ENCODE data around the gene VAPB. TPM values are rescaled to one million over a fixed set of nuclear protein-coding genes. Genes with fewer than 3 reads are reported as not detected.

Gene VAPB
- total RNA-seq, 1 experiment from 2014 or later, result 46.6 TPM

- Mint-ChIP-seq H3K36me3 (peaks cover 12% of the 10 kb centered on the region), H3K4me1 (peaks cover 10% of the 10 kb centered on the region), H3K27me3 (ENCODE audit: low read depth) (no peaks in the 10 kb centered on the region), H3K9me3 (peaks cover 15% of the 10 kb centered on the region), H3K4me3 (no peak overlapping the region), H3K27ac (no peak overlapping the region)
- ChIA-PET CTCF (interaction anchor here (0.6 to 1.8 kb wide), 4 partner anchors 11 to 481 kb away, joined by 3 to 5 read pairs (median 4); no protein-coding TSS in a partner anchor), POLR2A (no interaction called here)
- DNase-seq (ENCODE audit: low spot score), result no peak
- no peak for ATAC-seq
- TF ChIP-seq HMGXB4 (CRISPR knock-in tag; IDR thresholded peaks at IDR 0.05), result no peak
Observed at GRCh38 chr20:58459058-58459750, 70.2 kb downstream of the VAPB start.

GRCh38 chr20:58461104-58461503 lies 72.1 kb downstream of the VAPB start:
- DNase-seq (ENCODE audit: low spot score), result no peak
- Mint-ChIP-seq H3K9me3 (peaks cover 7% of the 10 kb centered on the region), H3K27me3 (ENCODE audit: low read depth) (no peaks in the 10 kb centered on the region), H3K27ac (no peak overlapping the region), H3K4me1 (peaks cover 6% of the 10 kb centered on the region), H3K36me3 (peaks cover 5% of the 10 kb centered on the region; the same call in 1 of the 2 replicates), H3K4me3 (no peak overlapping the region)
- no peak for TF ChIP-seq TP53 (CRISPR knock-in tag; IDR thresholded peaks at IDR 0.05)
- no peak for TF ChIP-seq SMAD3 (CRISPR knock-in tag; IDR thresholded peaks at IDR 0.05; ENCODE audit: borderline replicate concordance)
- no peak for TF ChIP-seq ZNF416 (CRISPR knock-in tag; IDR thresholded peaks at IDR 0.05)
- TF ChIP-seq STAT6 (CRISPR knock-in tag; conservative IDR thresholded peaks at IDR 0.05; ENCODE audit: low read depth), result no peak
- no peak for ATAC-seq
- POLR2A ChIA-PET, result no interaction called here
- CTCF ChIA-PET, result interaction anchor here (1.6 kb wide), 1 partner anchor 21 kb away, joined by 9 read pairs; no protein-coding TSS in a partner anchor

- no peak overlapping the region; the same call in 1 of the 2 replicates for H3K27ac Mint-ChIP-seq
- ChIA-PET POLR2A (no interaction called here), CTCF (interaction anchor here (1.6 kb wide), 1 partner anchor 20 kb away, joined by 9 read pairs; no protein-coding TSS in a partner anchor)
- TF ChIP-seq RELA (CRISPR knock-in tag; IDR thresholded peaks at IDR 0.05; ENCODE audit: borderline replicate concordance) (no peak), E2F5 (CRISPR knock-in tag; IDR thresholded peaks at IDR 0.05) (no peak), ERG (CRISPR knock-in tag; IDR thresholded peaks at IDR 0.05) (no peak)
- peaks cover 5% of the 10 kb centered on the region; the same call in 1 of the 2 replicates for H3K36me3 Mint-ChIP-seq
- peaks cover 6% of the 10 kb centered on the region for H3K4me1 Mint-ChIP-seq
- peaks cover 7% of the 10 kb centered on the region for H3K9me3 Mint-ChIP-seq
- no peak for ATAC-seq
- no peak overlapping the region for H3K4me3 Mint-ChIP-seq
- DNase-seq (ENCODE audit: low spot score), result no peak
- no peaks in the 10 kb centered on the region for H3K27me3 Mint-ChIP-seq (ENCODE audit: low read depth)
Observed at GRCh38 chr20:58461899-58462298, 72.9 kb downstream of the VAPB start.

- peak overlapping the region; percentile 20; the same call in 1 of the 2 replicates for H3K27ac Mint-ChIP-seq
- ATAC-seq, result no peak
- no peak for DNase-seq (ENCODE audit: low spot score)
- H3K9me3 Mint-ChIP-seq, result peaks cover 7% of the 10 kb centered on the region
- H3K4me1 Mint-ChIP-seq, result peaks cover 8% of the 10 kb centered on the region
- H3K27me3 Mint-ChIP-seq (ENCODE audit: low read depth), result no peaks in the 10 kb centered on the region
- ChIA-PET POLR2A (no interaction called here), CTCF (interaction anchor here (1.1 to 1.5 kb wide), 3 partner anchors 18 to 224 kb away, joined by 3 to 6 read pairs (median 4); partner anchors contain the start of gene STX16)
- H3K36me3 Mint-ChIP-seq, result peaks cover 5% of the 10 kb centered on the region; the same call in 1 of the 2 replicates
- no peak overlapping the region for H3K4me3 Mint-ChIP-seq
- TF ChIP-seq MXD4 (CRISPR knock-in tag; IDR thresholded peaks at IDR 0.05; ENCODE audit: borderline replicate concordance) (no peak), ZNF423 (CRISPR knock-in tag; IDR thresholded peaks at IDR 0.05) (no peak), AR (CRISPR knock-in tag; IDR thresholded peaks at IDR 0.05) (no peak), NFYB (CRISPR knock-in tag; conservative IDR thresholded peaks at IDR 0.05; ENCODE audit: low read depth) (no peak), MLX (CRISPR knock-in tag; IDR thresholded peaks at IDR 0.05) (no peak), KAT7 (CRISPR knock-in tag; IDR thresholded peaks at IDR 0.05; ENCODE audit: borderline replicate concordance) (no peak), IRF2 (CRISPR knock-in tag; IDR thresholded peaks at IDR 0.05; ENCODE audit: borderline replicate concordance, low read depth) (no peak)
Observed at GRCh38 chr20:58463256-58463655, 74.2 kb downstream of the VAPB start.

Data from WTC11 (cell line).